ENCODE measurements around the gene AMPD2. TPM values are rescaled to one million over a fixed set of nuclear protein-coding genes. Genes with fewer than 3 reads are reported as not detected.

AMPD2 gene
- total RNA-seq, 2 experiments from 2014 or later = 170 to 191 TPM

GRCh38 chr1:109578947-109579443, 40.6 kb upstream of the AMPD2 start:
- Mint-ChIP-seq H3K27ac (peak overlapping the region; percentile 20), H3K36me3 (ENCODE audit: low read depth) (peaks cover 86% of the 10 kb centered on the region), H3K9me3 (no peaks in the 10 kb centered on the region), H3K4me1 (ENCODE audit: low read depth) (no peaks in the 10 kb centered on the region), H3K27me3 (no peaks in the 10 kb centered on the region), H3K4me3 (no peak overlapping the region)
- Histone ChIP-seq H3K9me3 (ENCODE audit: control insufficient read depth in 1 of 2, insufficient read depth in 1 of 2, low read length in 2 of 2) (no peaks in the 10 kb centered on the region), H3K27me3 (ENCODE audit: control insufficient read depth in 1 of 2, insufficient read depth in 2 of 2, low read length in 2 of 2) (no peaks in the 10 kb centered on the region), H3K27ac (ENCODE audit: low read depth in 1 of 2, low read length in 2 of 2) (no peak overlapping the region), H3K36me3 (ENCODE audit: insufficient read depth, low read length) (peaks cover 84% of the 10 kb centered on the region), H3K4me3 (ENCODE audit: low read length) (no peak overlapping the region), H3K4me1 (ENCODE audit: insufficient read depth, low read length) (no peaks in the 10 kb centered on the region)
- ATAC-seq (ENCODE audit: poor library complexity) = no peak
- TF ChIP-seq CTCF (IDR thresholded peaks at IDR 0.05) = no peak
- intact Hi-C loops (cut with DNase I, micrococcal nuclease) = loop anchor here in 1 of 2 experiments (5.0 kb wide), 1 partner anchor 33 kb away; no protein-coding TSS in a partner anchor
- ChIA-PET CTCF (no interaction called here), POLR2A (no interaction called here)
- DNase-seq = no peak

GRCh38 chr1:109579491-109579890, 40.1 kb upstream of the AMPD2 start:
- ChIA-PET CTCF (no interaction called here), POLR2A (interaction anchor here (1.1 kb wide), 1 partner anchor 10 kb away, joined by 5 read pairs; no protein-coding TSS in a partner anchor)
- intact Hi-C loops (cut with DNase I, micrococcal nuclease) = loop anchor here in 1 of 2 experiments (5.0 kb wide), 1 partner anchor 33 kb away; no protein-coding TSS in a partner anchor
- Histone ChIP-seq H3K9me3 (ENCODE audit: control insufficient read depth in 1 of 2, insufficient read depth in 1 of 2, low read length in 2 of 2) (no peaks in the 10 kb centered on the region), H3K4me3 (ENCODE audit: low read length) (no peak overlapping the region), H3K27me3 (ENCODE audit: control insufficient read depth in 1 of 2, insufficient read depth in 2 of 2, low read length in 2 of 2) (no peaks in the 10 kb centered on the region), H3K36me3 (ENCODE audit: insufficient read depth, low read length) (peaks cover 85% of the 10 kb centered on the region), H3K4me1 (ENCODE audit: insufficient read depth, low read length) (no peaks in the 10 kb centered on the region), H3K27ac (ENCODE audit: low read depth in 1 of 2, low read length in 2 of 2) (no peak overlapping the region)
- Mint-ChIP-seq H3K4me1 (ENCODE audit: low read depth) (no peaks in the 10 kb centered on the region), H3K27me3 (no peaks in the 10 kb centered on the region), H3K36me3 (ENCODE audit: low read depth) (peaks cover 90% of the 10 kb centered on the region), H3K4me3 (no peak overlapping the region), H3K9me3 (no peaks in the 10 kb centered on the region), H3K27ac (no peak overlapping the region)
- no peak for TF ChIP-seq CTCF (IDR thresholded peaks at IDR 0.05)
- no peak for DNase-seq
- no peak for ATAC-seq (ENCODE audit: poor library complexity)

GRCh38 chr1:109582021-109582420, 37.6 kb upstream of the AMPD2 start:
- H3K4me3 ChIP-seq (ENCODE audit: low read length) = no peak overlapping the region
- intact Hi-C loops (cut with DNase I, micrococcal nuclease) = no loop called here
- peaks cover 87% of the 10 kb centered on the region for H3K36me3 Mint-ChIP-seq (ENCODE audit: low read depth)
- H3K4me3 Mint-ChIP-seq = no peak overlapping the region
- ATAC-seq (ENCODE audit: poor library complexity) = no peak
- H3K4me1 ChIP-seq (ENCODE audit: insufficient read depth, low read length) = no peaks in the 10 kb centered on the region
- DNase-seq = no peak
- no peak overlapping the region for H3K27ac ChIP-seq (ENCODE audit: low read depth in 1 of 2, low read length in 2 of 2)
- H3K27me3 Mint-ChIP-seq = no peaks in the 10 kb centered on the region
- ChIA-PET CTCF (no interaction called here), POLR2A (no interaction called here)
- H3K9me3 ChIP-seq (ENCODE audit: control insufficient read depth in 1 of 2, insufficient read depth in 1 of 2, low read length in 2 of 2) = no peaks in the 10 kb centered on the region
- no peaks in the 10 kb centered on the region for H3K9me3 Mint-ChIP-seq
- no peak for TF ChIP-seq CTCF (IDR thresholded peaks at IDR 0.05)
- no peaks in the 10 kb centered on the region for H3K4me1 Mint-ChIP-seq (ENCODE audit: low read depth)
- no peak overlapping the region for H3K27ac Mint-ChIP-seq
- no peaks in the 10 kb centered on the region for H3K27me3 ChIP-seq (ENCODE audit: control insufficient read depth in 1 of 2, insufficient read depth in 2 of 2, low read length in 2 of 2)
- H3K36me3 ChIP-seq (ENCODE audit: insufficient read depth, low read length) = peaks cover 91% of the 10 kb centered on the region
